ENCODE data around the gene BMF.
"Not testable (repeated sequence)": the region's sequence is repeated elsewhere in the genome, so short reads cannot be mapped to it uniquely, and the experiment has no call there.

BMF gene

GRCh38 chr15:40108855-40109735 is at the start of gene BMF:
TSS of gene BMF (minus strand) at chr15:40108879. CDS start at chr15:40106086, 2,793 bp downstream.
- DNase-seq: peak; percentile 91

GRCh38 chr15:40157778-40158447 is 49.2 kb upstream of the BMF start:
- DNase-seq: no peak

- no peak for DNase-seq
These were observed 46.7 kb upstream of the BMF start for GRCh38 chr15:40155270-40155910.

GRCh38 chr15:40154821-40155220 is 46.1 kb upstream of the BMF start:
- DNase-seq: not testable (repeated sequence)

GRCh38 chr15:40151991-40152390 is 43.3 kb upstream of the BMF start:
- no peak for DNase-seq

GRCh38 chr15:40151499-40151898 is 42.8 kb upstream of the BMF start:
- DNase-seq: no peak

GRCh38 chr15:40150163-40150925 is 41.7 kb upstream of the BMF start:
- peak; percentile 67 for DNase-seq

GRCh38 chr15:40149339-40149738 is 40.7 kb upstream of the BMF start:
- DNase-seq: no peak

GRCh38 chr15:40146037-40146436 is 37.4 kb upstream of the BMF start:
- DNase-seq: no peak

GRCh38 chr15:40142428-40142827 is 33.7 kb upstream of the BMF start:
- DNase-seq: no peak

- DNase-seq: not testable (repeated sequence)
These were observed 29.5 kb upstream of the BMF start for GRCh38 chr15:40138201-40138570.

- DNase-seq: no peak
These were observed 28.9 kb upstream of the BMF start for GRCh38 chr15:40137303-40138200.

GRCh38 chr15:40136470-40137302 is 28.0 kb upstream of the BMF start:
- DNase-seq: no peak

GRCh38 chr15:40135846-40136450 is 27.3 kb upstream of the BMF start:
- not testable (repeated sequence) for DNase-seq

- no peak for DNase-seq
These were observed 26.2 kb upstream of the BMF start for GRCh38 chr15:40134885-40135284.

GRCh38 chr15:40133544-40133943 is 24.9 kb upstream of the BMF start:
- DNase-seq: no peak

GRCh38 chr15:40130799-40131502 is 22.3 kb upstream of the BMF start:
- no peak for DNase-seq

- no peak for DNase-seq
These were observed 21.4 kb upstream of the BMF start for GRCh38 chr15:40130118-40130517.

- DNase-seq: no peak
These were observed 20.3 kb upstream of the BMF start for GRCh38 chr15:40128766-40129660.
